GM12878 (cell line): ENCODE results near the gene PRDX1. TPM values are rescaled to one million over a fixed set of nuclear protein-coding genes. Genes with fewer than 3 reads are reported as not detected.

ENCODE experiments used
- ATAC-seq: fragments of 200-7000 bp; cut with Tn5 transposase; 3 replicates; pipeline ENCODE4 v1.9.1; 2020; ENCODE audit warnings: mild to moderate bottlenecking, moderate library complexity
- BruUV-seq: library from RNA; stranded (reverse); fragments of 400-500 nt; replicated peaks from 2 replicates; lab custom pipeline; 2021; lab: Mats Ljungman, UMichigan
- CTCF ChIA-PET: fragments of 300-600 bp; sonication (Branson Sonifier 250); formaldehyde crosslinking; extraction: SDS; loops from one replicate; lab custom pipeline; 2021; ENCODE audit warnings: inconsistent platforms; lab: Yijun Ruan, JAX
- POLR2A ChIA-PET: fragments of 350-600 bp; formaldehyde crosslinking; extraction: SDS; loops from one replicate; lab custom pipeline; 2021; ENCODE audit warnings: inconsistent platforms; lab: Charles Lee
- RAD21 ChIA-PET: fragments of 300-600 bp; sonication (Branson Sonifier 250); formaldehyde crosslinking; loops from one replicate; lab custom pipeline; 2023; ENCODE audit warnings: antibody characterized with exemption; ENCODE audit not compliant: unreplicated experiment; lab: Charles Lee
- SMC1A ChIA-PET: fragments of 300-600 bp; sonication (Branson Sonifier 250); formaldehyde crosslinking; loops from one replicate; lab custom pipeline; 2023; ENCODE audit not compliant: unreplicated experiment, uncharacterized antibody; lab: Charles Lee
- DNase-seq: peaks from one replicate; pipeline ENCODE4 v3.0.0-alpha.2; 2011; ENCODE audit warnings: low read depth, low spot score
- FAIRE-seq: peaks from 3 replicates; lab custom pipeline; 2011; peaks lifted over from hg19 to GRCh38; lab: Jason Lieb, UNC
- H2AFZ ChIP-seq: 2 replicates; pipeline ENCODE4 v1.6.0; 2011; ENCODE audit warnings: low read depth, low read length, control low read depth; ENCODE audit not compliant: control insufficient read depth
- H3K27ac ChIP-seq: 2 replicates; pipeline ENCODE4 v1.5.1; 2011; ENCODE audit warnings: control low read depth; ENCODE audit not compliant: control insufficient read depth, insufficient read depth
- H3K27me3 ChIP-seq, 2 experiments: replicated peaks in 1 of 2; 2 replicates each; pipeline versions ENCODE4 v1.6.0 to v1.6.1; 2011; ENCODE audit warnings: low read length in 1 of 2; ENCODE audit not compliant: control insufficient read depth in 2 of 2, insufficient read depth in 2 of 2
- H3K36me3 ChIP-seq, 2 experiments: 2 replicates each; pipeline ENCODE4 v1.5.1; 2011; ENCODE audit warnings: low read length in 1 of 2; ENCODE audit not compliant: control insufficient read depth in 2 of 2, insufficient read depth in 2 of 2
- H3K4me1 ChIP-seq: 2 replicates; pipeline ENCODE4 v1.6.1; 2011; ENCODE audit warnings: mild to moderate bottlenecking, low read length, moderate library complexity, mixed read lengths; ENCODE audit not compliant: control insufficient read depth, insufficient read depth
- H3K4me2 ChIP-seq: 2 replicates; pipeline ENCODE4 v1.6.0; 2011; ENCODE audit warnings: control low read depth; ENCODE audit not compliant: control insufficient read depth, insufficient read depth
- H3K4me3 ChIP-seq: fragments of 200-600 bp; sonication (generic); 2 replicates; pipeline ENCODE4 v1.5.1; 2016
- H3K79me2 ChIP-seq: 2 replicates; pipeline ENCODE4 v1.6.0; 2011; ENCODE audit warnings: low read length; ENCODE audit not compliant: control insufficient read depth, insufficient read depth
- H3K9ac ChIP-seq: 2 replicates; pipeline ENCODE4 v1.8.0; 2011; ENCODE audit warnings: low read length, control low read depth, mixed read lengths; ENCODE audit not compliant: control insufficient read depth, insufficient read depth
- H3K9me3 ChIP-seq: replicated peaks from 3 replicates; pipeline ENCODE4 v1.5.1; 2011; ENCODE audit warnings: mild to moderate bottlenecking, low read length; ENCODE audit not compliant: control insufficient read depth, insufficient read depth
- H4K20me1 ChIP-seq: 2 replicates; pipeline ENCODE4 v1.6.0; 2011; ENCODE audit not compliant: control insufficient read depth, insufficient read depth
- BHLHE40 ChIP-seq, 2 experiments: fragments of 450-650 bp in 1 of 2; IDR thresholded peaks; 2 replicates each; pipeline ENCODE4 v1.6.1; 2011 to 2017; ENCODE audit warnings: low read depth in 2 of 2, borderline replicate concordance in 1 of 2, improper control_type of control experiment in 1 of 2, low read length in 1 of 2, mild to moderate bottlenecking in 1 of 2
- CBFB ChIP-seq: IDR thresholded peaks from 2 replicates; pipeline ENCODE4 v1.6.1; 2016; ENCODE audit warnings: antibody characterized with exemption, low read depth
- HDAC6 ChIP-seq: fragments of 200-600 bp; sonication (generic); IDR thresholded peaks from one replicate; pipeline ENCODE4 v1.8.0; 2017; ENCODE audit warnings: antibody characterized with exemption; ENCODE audit not compliant: unreplicated experiment
- NR2F1 ChIP-seq: fragments of 450-650 bp; conservative IDR thresholded peaks from 2 replicates; pipeline ENCODE4 v1.6.1; 2017; ENCODE audit warnings: mild to moderate bottlenecking
- SIX5 ChIP-seq: IDR thresholded peaks from 2 replicates; pipeline ENCODE4 v1.6.1; 2011; ENCODE audit warnings: mild to moderate bottlenecking, low read depth, low read length, moderate library complexity; ENCODE audit not compliant: severe bottlenecking
- SPI1 ChIP-seq: IDR thresholded peaks from 2 replicates; pipeline ENCODE4 v1.6.1; 2011; ENCODE audit warnings: low read depth, mild to moderate bottlenecking, low read length, moderate library complexity, borderline replicate concordance; ENCODE audit not compliant: insufficient read depth
- ZNF217 ChIP-seq: fragments of 450-650 bp; IDR thresholded peaks from 2 replicates; pipeline ENCODE4 v1.6.1; 2017; ENCODE audit warnings: antibody characterized with exemption, mild to moderate bottlenecking
- WGBS: methylation state at CpG from one replicate; pipeline ENCODE4 v1.1.6; 2016; ENCODE audit warnings: low lambda C conversion rate; ENCODE audit not compliant: insufficient replicate concordance, insufficient coverage; ENCODE audit errors: missing lambda C conversion rate; 5-methylcytosine and 5-hydroxymethylcytosine counted together
- in situ Hi-C: fragments of 300-500 bp; cut with MboI; formaldehyde crosslinking; loops from 9 replicates; pipeline ENCODE4 v1.14.3; 2018; ENCODE audit warnings: mixed read lengths
- intact Hi-C: fragments of 100-400 bp; cut with micrococcal nuclease; formaldehyde crosslinking; loops from one replicate; pipeline ENCODE4 v1.14.2; 2022; ENCODE audit not compliant: unreplicated experiment
- polyA plus RNA-seq, 11 experiments: library from polyadenylated mRNA; depleted of rRNA in 4 of 11; unstranded in 6 of 11; stranded (reverse) in 5 of 11; fragments of >200 nt; fragmentation: Nextera tagmentation in 4 of 11; fragmentation: Illumina TruSeq in 1 of 11; extraction: Ambion mirVana in 4 of 11; extraction: Trizol in 1 of 11; gene quantifications; 1 replicate in 1 of 11; 2 replicates in 10 of 11; pipeline versions ENCODE4 v1.2.1 to v1.2.3, GENCODE V29; 2011 to 2016; ENCODE audit warnings: inconsistent platforms in 2 of 11, missing spikeins in 2 of 11, low read depth in 1 of 11
- total RNA-seq, 4 experiments: library from RNA; depleted of rRNA in 3 of 4; stranded (reverse); fragments of >200 nt in 3 of 4; fragmentation: Illumina TruSeq in 1 of 4; extraction: Trizol in 1 of 4; gene quantifications; 2 replicates each; pipeline versions ENCODE4 v1.2.1 to v1.2.3, GENCODE V29; 2013 to 2021

Gene PRDX1
- total and polyA plus RNA-seq, 10 of the 15 experiments (the other 5 are each of a cell fraction or from before 2014, with no cell fraction given): 659 to 1,775 (median 811) TPM

DNA sequence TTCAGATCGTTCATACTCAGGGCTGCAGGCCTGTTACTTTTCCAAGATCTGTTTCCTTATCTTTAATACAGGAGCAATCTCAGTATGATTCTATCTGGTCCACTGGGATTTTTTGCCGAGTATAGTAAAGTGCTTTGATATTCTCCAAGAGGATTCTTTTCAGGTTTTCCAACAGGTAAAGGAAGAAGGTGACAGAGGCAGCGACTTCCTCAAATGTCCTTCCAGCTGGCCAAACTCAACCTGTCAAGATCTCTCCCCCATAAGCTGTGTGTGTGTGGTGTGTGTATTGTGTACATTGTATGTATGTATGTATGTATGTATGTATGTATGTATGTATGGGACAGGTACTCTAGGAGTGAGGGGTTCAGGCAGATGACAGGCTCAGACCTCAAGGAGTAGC is 30.0 kb upstream of the PRDX1 start:
- H3K27ac ChIP-seq: peak overlapping the region; percentile 91
- POLR2A ChIA-PET: interaction anchor here (0.9 to 6.4 kb wide), 8 partner anchors 9 to 212 kb away, joined by 3 to 105 read pairs (median 8); partner anchors contain the start of genes CCDC163, MMACHC, MUTYH and NASP
- H3K4me3 ChIP-seq: peak overlapping the region; percentile 87
- H4K20me1 ChIP-seq: no peaks in the 10 kb centered on the region
- H3K9ac ChIP-seq: peak overlapping the region; percentile 94
- no peak for ATAC-seq
- no peak for DNase-seq
- in situ Hi-C loops (no loop called here), intact Hi-C loops (loop anchor here (5.0 kb wide), 1 partner anchor 49 kb away; the partner anchor contains the start of genes CCDC163 and MMACHC)
- H2AFZ ChIP-seq: no peak overlapping the region
- peaks cover 40% of the 10 kb centered on the region for H3K79me2 ChIP-seq
- SMC1A ChIA-PET: interaction anchor here (0.7 to 3.4 kb wide), 19 partner anchors 8 to 137 kb away, joined by 3 to 22 read pairs (median 6); partner anchors contain the start of genes CCDC163, MMACHC, PRDX1 and TESK2
- RAD21 ChIA-PET: interaction anchor here (0.6 to 1.8 kb wide), 12 partner anchors 17 to 134 kb away, joined by 3 to 20 read pairs (median 7); partner anchors contain the start of genes CCDC163, GPBP1L1, MMACHC and NASP
- peaks cover 9% of the 10 kb centered on the region for H3K4me1 ChIP-seq
- CTCF ChIA-PET: interaction anchor here (0.9 to 5.7 kb wide), 8 partner anchors 8 to 192 kb away, joined by 3 to 48 read pairs (median 6); partner anchors contain the start of genes CCDC163, MMACHC and PRDX1
- no peaks in the 10 kb centered on the region; the same call in 1 of the 3 replicates for H3K9me3 ChIP-seq
- peak overlapping the region; percentile 82 for H3K4me2 ChIP-seq
- BruUV-seq: no TSS peak
- no peaks in the 10 kb centered on the region for H3K27me3 ChIP-seq
- TF ChIP-seq HDAC6: no peak
- no peak for TF ChIP-seq NR2F1
- no peak for TF ChIP-seq BHLHE40 (IDR thresholded peaks at IDR 0.05; ENCODE audit: borderline replicate concordance in 1 of 2, low read depth in 2 of 2, low read length in 1 of 2)
- TF ChIP-seq CBFB: no peak
- no peak for TF ChIP-seq SIX5
- TF ChIP-seq SPI1: peak; percentile 40; the same call in 1 of the 2 replicates
- no peak for TF ChIP-seq ZNF217
- no peak for FAIRE-seq
- 2% methylated on average over 3 of the region's 3 CpGs for WGBS
- H3K36me3 ChIP-seq: peaks cover 0 to 12% of the 10 kb centered on the region in 2 experiments; a peak in 2 of 4 replicates
